Neural progenitor cell (in vitro differentiated cells): ENCODE results near the gene IGSF10.

Source experiments
- EZH2 ChIP-seq: fragments of 200-600 bp; sonication (generic); IDR thresholded peaks from 2 replicates; pipeline ENCODE4 v1.6.1; 2017; ENCODE audit warnings: antibody characterized with exemption, mild to moderate bottlenecking, moderate library complexity
- EZH2phosphoT487 ChIP-seq: fragments of 200-600 bp; sonication (generic); IDR thresholded peaks from 2 replicates; pipeline ENCODE4 v1.6.1; 2017; ENCODE audit warnings: antibody characterized with exemption
- TF ChIP-seq, protein P1 (sequence below): fragments of 200-600 bp; sonication (generic); IDR thresholded peaks from 2 replicates; pipeline ENCODE4 v1.5.1; 2017; ENCODE audit warnings: antibody characterized with exemption, mild to moderate bottlenecking

DNA sequence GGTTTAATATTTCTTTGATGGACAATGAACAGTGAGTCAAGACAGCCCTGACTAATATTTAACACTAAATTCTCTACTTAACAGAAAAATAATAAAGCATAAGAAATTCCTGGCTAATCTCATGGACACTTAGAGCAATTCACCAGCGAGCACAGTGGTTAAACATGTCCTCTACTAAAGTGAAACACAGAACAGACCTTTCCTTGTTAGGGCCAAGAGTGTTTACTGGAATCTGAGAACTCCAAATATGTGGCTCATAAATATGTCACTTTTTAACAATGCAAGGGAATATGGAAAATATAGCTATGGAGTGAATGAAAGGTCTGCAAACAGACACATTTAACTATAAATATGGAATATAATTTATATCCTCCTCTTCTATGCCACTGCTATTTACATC, 18.6 kb upstream of the IGSF10 start:
- TF ChIP-seq, protein P1, sequence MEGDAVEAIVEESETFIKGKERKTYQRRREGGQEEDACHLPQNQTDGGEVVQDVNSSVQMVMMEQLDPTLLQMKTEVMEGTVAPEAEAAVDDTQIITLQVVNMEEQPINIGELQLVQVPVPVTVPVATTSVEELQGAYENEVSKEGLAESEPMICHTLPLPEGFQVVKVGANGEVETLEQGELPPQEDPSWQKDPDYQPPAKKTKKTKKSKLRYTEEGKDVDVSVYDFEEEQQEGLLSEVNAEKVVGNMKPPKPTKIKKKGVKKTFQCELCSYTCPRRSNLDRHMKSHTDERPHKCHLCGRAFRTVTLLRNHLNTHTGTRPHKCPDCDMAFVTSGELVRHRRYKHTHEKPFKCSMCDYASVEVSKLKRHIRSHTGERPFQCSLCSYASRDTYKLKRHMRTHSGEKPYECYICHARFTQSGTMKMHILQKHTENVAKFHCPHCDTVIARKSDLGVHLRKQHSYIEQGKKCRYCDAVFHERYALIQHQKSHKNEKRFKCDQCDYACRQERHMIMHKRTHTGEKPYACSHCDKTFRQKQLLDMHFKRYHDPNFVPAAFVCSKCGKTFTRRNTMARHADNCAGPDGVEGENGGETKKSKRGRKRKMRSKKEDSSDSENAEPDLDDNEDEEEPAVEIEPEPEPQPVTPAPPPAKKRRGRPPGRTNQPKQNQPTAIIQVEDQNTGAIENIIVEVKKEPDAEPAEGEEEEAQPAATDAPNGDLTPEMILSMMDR = no peak
- no peak for TF ChIP-seq EZH2
- TF ChIP-seq EZH2phosphoT487 = no peak
